ENCODE data around the gene PACS1. TPM values are rescaled to one million over a fixed set of nuclear protein-coding genes. Genes with fewer than 3 reads are reported as not detected.

PACS1 gene
- polyA plus RNA-seq, 1 of the 3 experiments (the other 2 are of a cell fraction): 37.3 TPM

DNA sequence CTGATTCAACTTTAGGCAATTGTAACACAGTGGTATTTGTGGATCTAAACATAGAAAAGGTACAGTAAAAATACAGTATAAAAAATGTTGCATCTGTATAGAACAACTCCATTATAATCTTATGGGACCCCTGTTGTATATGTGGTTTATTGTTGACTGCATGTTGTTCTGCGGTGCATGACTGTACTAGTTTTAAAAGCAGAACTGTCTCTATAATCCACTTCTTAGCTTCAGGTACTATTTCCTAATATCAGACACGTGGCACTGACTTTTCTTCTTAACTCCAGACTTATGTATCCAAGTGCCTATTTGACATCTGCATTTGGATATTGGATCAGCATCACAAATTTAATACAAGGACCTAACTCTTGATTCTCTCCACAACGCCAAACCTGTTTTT lies 41.1 kb downstream of the PACS1 start:
- ChIA-PET POLR2A (interaction anchor here (1.5 kb wide), 1 partner anchor 9 kb away, joined by 3 read pairs; no protein-coding TSS in a partner anchor), CTCF (interaction anchor here (0.8 to 2.9 kb wide), 3 partner anchors 7 to 171 kb away, joined by 3 to 11 read pairs (median 4); no protein-coding TSS in a partner anchor)
- no peaks in the 10 kb centered on the region for H3K27me3 ChIP-seq (ENCODE audit: insufficient read depth)
- TF ChIP-seq TCF12 (IDR thresholded peaks at IDR 0.05): no peak
- no peak for TF ChIP-seq MEF2A (IDR thresholded peaks at IDR 0.05; ENCODE audit: borderline replicate concordance, low read depth)
- no peak for TF ChIP-seq FOSL2 (IDR thresholded peaks at IDR 0.05; ENCODE audit: borderline replicate concordance, low read depth)
- TF ChIP-seq RAD21 (IDR thresholded peaks at IDR 0.05; ENCODE audit: low read length): no peak
- TF ChIP-seq, protein P1, sequence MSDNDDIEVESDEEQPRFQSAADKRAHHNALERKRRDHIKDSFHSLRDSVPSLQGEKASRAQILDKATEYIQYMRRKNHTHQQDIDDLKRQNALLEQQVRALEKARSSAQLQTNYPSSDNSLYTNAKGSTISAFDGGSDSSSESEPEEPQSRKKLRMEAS (IDR thresholded peaks at IDR 0.05; ENCODE audit: low read depth): no peak
- no peaks in the 10 kb centered on the region for H3K9me3 ChIP-seq
- H3F3A ChIP-seq (replicated peaks; ENCODE audit: insufficient read depth): peaks cover 49% of the 10 kb centered on the region
- no peak overlapping the region for H2AFZ ChIP-seq (ENCODE audit: low read depth)
- peaks cover 26 to 50% of the 10 kb centered on the region in 2 experiments for H3K4me1 ChIP-seq (ENCODE audit: control insufficient read depth in 1 of 2, insufficient read depth in 2 of 2, low read depth in 1 of 2, low read length in 1 of 2)
- peak overlapping the region; percentile 30 to 98; a peak in 3 of 4 replicates for H3K27ac ChIP-seq (ENCODE audit: low read depth in 2 of 2, low read length in 1 of 2)
- H4K20me1 ChIP-seq (ENCODE audit: insufficient read depth): peaks cover 3% of the 10 kb centered on the region; the same call in 1 of the 2 replicates
- no peak for DNase-seq
- 0 out of 2 replicates have a peak overlapping the region, but pooled peaks have one; percentile 70 for H3K4me2 ChIP-seq
- no peak overlapping the region for H3K4me3 ChIP-seq (ENCODE audit: low read depth in 2 of 2, low read length in 1 of 2)
- H3K36me3 ChIP-seq (replicated peaks in 1 of 2; ENCODE audit: control insufficient read depth in 1 of 2, insufficient read depth in 2 of 2, low read length in 1 of 2): peaks cover 0 to 3% of the 10 kb centered on the region in 2 experiments
- no peaks in the 10 kb centered on the region for H3K9me2 ChIP-seq
- H3K79me2 ChIP-seq (ENCODE audit: insufficient read depth): peaks cover 88% of the 10 kb centered on the region
- no peak overlapping the region for H3K9ac ChIP-seq
- 91% methylated on average over 3 of the region's 3 CpGs for WGBS (ENCODE audit: low lambda C conversion rate)

DNA sequence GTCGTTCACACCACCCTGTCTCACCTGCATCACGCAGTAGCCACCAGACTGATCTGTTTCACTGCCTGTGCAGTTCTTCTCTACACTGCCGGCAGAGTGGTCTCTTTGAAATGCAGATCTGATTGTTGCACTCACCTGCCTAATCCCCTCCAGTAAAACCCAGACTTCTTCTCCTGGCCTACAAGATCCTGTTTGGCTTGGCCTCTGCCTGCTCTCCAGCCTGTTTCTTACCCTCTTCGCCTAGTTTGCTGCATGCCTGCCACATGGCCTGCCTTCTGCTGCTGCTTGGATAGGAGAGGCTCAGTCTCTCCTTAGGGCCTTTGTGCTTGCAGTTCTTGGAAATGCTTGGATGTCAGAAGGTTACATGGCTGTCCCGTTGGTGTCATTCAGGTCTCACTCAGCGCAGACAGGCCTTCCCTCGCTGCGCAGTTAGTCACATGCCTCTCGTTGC lies 42.0 kb downstream of the PACS1 start:
- 78% methylated on average over 9 of the region's 9 CpGs for WGBS (ENCODE audit: low lambda C conversion rate)
- H3K36me3 ChIP-seq (replicated peaks in 1 of 2; ENCODE audit: control insufficient read depth in 1 of 2, insufficient read depth in 2 of 2, low read length in 1 of 2): no peaks in the 10 kb centered on the region
- H3K9ac ChIP-seq: peak overlapping the region; percentile 61; the same call in 1 of the 2 replicates
- H3K27me3 ChIP-seq (ENCODE audit: insufficient read depth): no peaks in the 10 kb centered on the region
- peaks cover 29 to 59% of the 10 kb centered on the region in 2 experiments for H3K4me1 ChIP-seq (ENCODE audit: control insufficient read depth in 1 of 2, insufficient read depth in 2 of 2, low read depth in 1 of 2, low read length in 1 of 2)
- DNase-seq: no peak
- H3K4me3 ChIP-seq (ENCODE audit: low read depth in 2 of 2, low read length in 1 of 2): peak overlapping the region in 1 of 2 experiments; percentile 43; a peak in 1 of 4 replicates
- H3K27ac ChIP-seq (ENCODE audit: low read depth in 2 of 2, low read length in 1 of 2): peak overlapping the region; percentile 80 to 98
- peaks cover 88% of the 10 kb centered on the region for H3K79me2 ChIP-seq (ENCODE audit: insufficient read depth)
- H3K9me3 ChIP-seq: no peaks in the 10 kb centered on the region
- CTCF ChIA-PET: interaction anchor here (2.9 kb wide), 1 partner anchor 24 kb away, joined by 11 read pairs; no protein-coding TSS in a partner anchor
- no peak for TF ChIP-seq NRF1 (IDR thresholded peaks at IDR 0.05; ENCODE audit: low read depth, low read length)
- TF ChIP-seq TEAD4 (IDR thresholded peaks at IDR 0.05; ENCODE audit: borderline replicate concordance, insufficient read depth): no peak
- TF ChIP-seq ELF1 (IDR thresholded peaks at IDR 0.05): no peak
- no peak for TF ChIP-seq TCF12 (IDR thresholded peaks at IDR 0.05)
- TF ChIP-seq, protein P2, sequence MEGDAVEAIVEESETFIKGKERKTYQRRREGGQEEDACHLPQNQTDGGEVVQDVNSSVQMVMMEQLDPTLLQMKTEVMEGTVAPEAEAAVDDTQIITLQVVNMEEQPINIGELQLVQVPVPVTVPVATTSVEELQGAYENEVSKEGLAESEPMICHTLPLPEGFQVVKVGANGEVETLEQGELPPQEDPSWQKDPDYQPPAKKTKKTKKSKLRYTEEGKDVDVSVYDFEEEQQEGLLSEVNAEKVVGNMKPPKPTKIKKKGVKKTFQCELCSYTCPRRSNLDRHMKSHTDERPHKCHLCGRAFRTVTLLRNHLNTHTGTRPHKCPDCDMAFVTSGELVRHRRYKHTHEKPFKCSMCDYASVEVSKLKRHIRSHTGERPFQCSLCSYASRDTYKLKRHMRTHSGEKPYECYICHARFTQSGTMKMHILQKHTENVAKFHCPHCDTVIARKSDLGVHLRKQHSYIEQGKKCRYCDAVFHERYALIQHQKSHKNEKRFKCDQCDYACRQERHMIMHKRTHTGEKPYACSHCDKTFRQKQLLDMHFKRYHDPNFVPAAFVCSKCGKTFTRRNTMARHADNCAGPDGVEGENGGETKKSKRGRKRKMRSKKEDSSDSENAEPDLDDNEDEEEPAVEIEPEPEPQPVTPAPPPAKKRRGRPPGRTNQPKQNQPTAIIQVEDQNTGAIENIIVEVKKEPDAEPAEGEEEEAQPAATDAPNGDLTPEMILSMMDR (IDR thresholded peaks at IDR 0.05): no peak
- TF ChIP-seq, protein P1 (IDR thresholded peaks at IDR 0.05; ENCODE audit: low read depth): 0 out of 2 replicates have a peak, but pooled peaks have one; percentile 58
- no peak for TF ChIP-seq SIN3A (IDR thresholded peaks at IDR 0.05; ENCODE audit: borderline replicate concordance, low read depth, low read length)
- TF ChIP-seq, protein P3, sequence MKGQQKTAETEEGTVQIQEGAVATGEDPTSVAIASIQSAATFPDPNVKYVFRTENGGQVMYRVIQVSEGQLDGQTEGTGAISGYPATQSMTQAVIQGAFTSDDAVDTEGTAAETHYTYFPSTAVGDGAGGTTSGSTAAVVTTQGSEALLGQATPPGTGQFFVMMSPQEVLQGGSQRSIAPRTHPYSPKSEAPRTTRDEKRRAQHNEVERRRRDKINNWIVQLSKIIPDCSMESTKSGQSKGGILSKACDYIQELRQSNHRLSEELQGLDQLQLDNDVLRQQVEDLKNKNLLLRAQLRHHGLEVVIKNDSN (IDR thresholded peaks at IDR 0.05; ENCODE audit: borderline replicate concordance, low read depth): no peak
- peaks cover 54% of the 10 kb centered on the region for H3F3A ChIP-seq (replicated peaks; ENCODE audit: insufficient read depth)
- peak overlapping the region; percentile 70 for H3K4me2 ChIP-seq
- POLR2A ChIA-PET: no interaction called here
- H3K9me2 ChIP-seq: no peaks in the 10 kb centered on the region
- H4K20me1 ChIP-seq (ENCODE audit: insufficient read depth): peaks cover 3% of the 10 kb centered on the region; the same call in 1 of the 2 replicates
- H2AFZ ChIP-seq (ENCODE audit: low read depth): no peak overlapping the region

Measured in SK-N-SH (cell line).